WTC11 (cell line): ENCODE data around the gene KIF6. TPM values are rescaled to one million over a fixed set of nuclear protein-coding genes. Genes with fewer than 3 reads are reported as not detected.

Source experiments
- ATAC-seq: fragments of 200-7000 bp; cut with Tn5 transposase; 2 replicates; pipeline ENCODE4 v1.10.0; 2021; ENCODE audit warnings: mild to moderate bottlenecking, moderate library complexity
- CTCF ChIA-PET: fragments of 300-600 bp; sonication (Branson Sonifier 250); formaldehyde crosslinking; loops from one replicate; lab custom pipeline; 2021; ENCODE audit warnings: antibody characterized with exemption; lab: Charles Lee
- POLR2A ChIA-PET: fragments of 350-600 bp; sonication (Branson Sonifier 250); formaldehyde crosslinking; loops from one replicate; lab custom pipeline; 2021; ENCODE audit warnings: antibody characterized with exemption; lab: Charles Lee
- DNase-seq: peaks from one replicate; pipeline ENCODE4 v3.0.0; 2021; ENCODE audit warnings: low spot score
- H3K27ac Mint-ChIP-seq: 2 replicates; pipeline ENCODE4 v1.8.0; 2021; ENCODE audit warnings: mixed read lengths
- H3K27me3 Mint-ChIP-seq: 2 replicates; pipeline ENCODE4 v1.8.0; 2021; ENCODE audit warnings: low read depth, mild to moderate bottlenecking, moderate library complexity, mixed read lengths
- H3K36me3 Mint-ChIP-seq: 2 replicates; pipeline ENCODE4 v1.8.0; 2021; ENCODE audit warnings: mixed read lengths
- H3K4me1 Mint-ChIP-seq: 2 replicates; pipeline ENCODE4 v1.8.0; 2022; ENCODE audit warnings: mixed read lengths
- H3K4me3 Mint-ChIP-seq: 2 replicates; pipeline ENCODE4 v1.8.0; 2021; ENCODE audit warnings: mild to moderate bottlenecking, moderate library complexity, mixed read lengths
- H3K9me3 Mint-ChIP-seq: 2 replicates; pipeline ENCODE4 v1.8.0; 2021; ENCODE audit warnings: mixed read lengths
- CREM ChIP-seq: sonication (generic); formaldehyde crosslinking; IDR thresholded peaks from 2 replicates; pipeline ENCODE4 v1.8.1; 2022; ENCODE audit warnings: mild to moderate bottlenecking, missing genetic modification reagents, moderate library complexity
- E2F4 ChIP-seq: sonication (generic); formaldehyde crosslinking; IDR thresholded peaks from 2 replicates; pipeline ENCODE4 v1.8.1; 2022; ENCODE audit warnings: low read depth, mild to moderate bottlenecking, moderate library complexity, missing genetic modification reagents, borderline replicate concordance
- ESRRA ChIP-seq: sonication (generic); formaldehyde crosslinking; IDR thresholded peaks from 2 replicates; pipeline ENCODE4 v1.8.1; 2022; ENCODE audit warnings: mild to moderate bottlenecking, missing genetic modification reagents, borderline replicate concordance
- FOXP4 ChIP-seq: sonication (generic); formaldehyde crosslinking; IDR thresholded peaks from 2 replicates; pipeline ENCODE4 v1.8.0; 2022; ENCODE audit warnings: mild to moderate bottlenecking, missing genetic modification reagents
- GRHL2 ChIP-seq: fragments of 250-450 bp; sonication (Bioruptor Pico); IDR thresholded peaks from 2 replicates; pipeline ENCODE4 v1.8.0; 2022; ENCODE audit warnings: mild to moderate bottlenecking, moderate library complexity; ENCODE audit not compliant: insufficient replicate concordance, severe bottlenecking
- IRF2 ChIP-seq: sonication (generic); formaldehyde crosslinking; IDR thresholded peaks from 2 replicates; pipeline ENCODE4 v1.8.0; 2022; ENCODE audit warnings: low read depth, missing genetic modification reagents, borderline replicate concordance
- JUN ChIP-seq: sonication (generic); formaldehyde crosslinking; IDR thresholded peaks from 2 replicates; pipeline ENCODE4 v1.8.0; 2023; ENCODE audit warnings: mild to moderate bottlenecking, missing genetic modification reagents
- NR1H2 ChIP-seq: sonication (generic); formaldehyde crosslinking; IDR thresholded peaks from 2 replicates; pipeline ENCODE4 v1.9.0; 2021; ENCODE audit warnings: mild to moderate bottlenecking, moderate library complexity, missing genetic modification reagents
- PRRX2 ChIP-seq: fragments of 250-450 bp; sonication (Bioruptor Pico); IDR thresholded peaks from 2 replicates; pipeline ENCODE4 v1.8.0; 2021; ENCODE audit warnings: mild to moderate bottlenecking
- SMAD3 ChIP-seq: sonication (generic); formaldehyde crosslinking; IDR thresholded peaks from 2 replicates; pipeline ENCODE4 v1.8.0; 2022; ENCODE audit warnings: missing genetic modification reagents, mild to moderate bottlenecking, borderline replicate concordance
- TCF7 ChIP-seq: sonication (generic); formaldehyde crosslinking; IDR thresholded peaks from 2 replicates; pipeline ENCODE4 v1.8.0; 2022; ENCODE audit warnings: mild to moderate bottlenecking, low read depth, missing genetic modification reagents, moderate library complexity
- TEAD1 ChIP-seq: sonication (generic); formaldehyde crosslinking; IDR thresholded peaks from 2 replicates; pipeline ENCODE4 v1.8.0; 2022; ENCODE audit warnings: mild to moderate bottlenecking, missing genetic modification reagents
- TEAD4 ChIP-seq: sonication (generic); formaldehyde crosslinking; IDR thresholded peaks from 2 replicates; pipeline ENCODE4 v1.8.0; 2022; ENCODE audit warnings: mild to moderate bottlenecking, missing genetic modification reagents
- TP53 ChIP-seq: sonication (generic); formaldehyde crosslinking; IDR thresholded peaks from 2 replicates; pipeline ENCODE4 v1.8.1; 2023; ENCODE audit warnings: mild to moderate bottlenecking, missing genetic modification reagents
- ZBTB43 ChIP-seq: sonication (generic); formaldehyde crosslinking; IDR thresholded peaks from 2 replicates; pipeline ENCODE4 v1.8.1; 2023; ENCODE audit warnings: mild to moderate bottlenecking, missing genetic modification reagents
- ZNF416 ChIP-seq: fragments of 250-450 bp; sonication (Bioruptor Pico); IDR thresholded peaks from 2 replicates; pipeline ENCODE4 v1.9.0; 2021; ENCODE audit warnings: mild to moderate bottlenecking, inconsistent platforms
- ZNF423 ChIP-seq: fragments of 250-450 bp; sonication (Bioruptor Pico); IDR thresholded peaks from 2 replicates; pipeline ENCODE4 v2.1.2; 2022; ENCODE audit warnings: mild to moderate bottlenecking, moderate library complexity
- ZNF425 ChIP-seq: fragments of 250-450 bp; sonication (Bioruptor Pico); conservative IDR thresholded peaks from 2 replicates; pipeline ENCODE4 v1.9.0; 2021; ENCODE audit warnings: mild to moderate bottlenecking
- total RNA-seq: library from RNA; stranded (reverse); gene quantifications from 3 replicates; pipeline ENCODE4 v1.2.3, GENCODE V29; 2021
- TF ChIP-seq, protein P1 (sequence below): fragments of 250-450 bp; sonication (Bioruptor Pico); IDR thresholded peaks from 2 replicates; pipeline ENCODE4 v1.9.0; 2021; ENCODE audit warnings: moderate library complexity, mild to moderate bottlenecking, inconsistent platforms, borderline replicate concordance
- TF ChIP-seq, protein P2 (sequence below): fragments of 250-450 bp; sonication (Bioruptor Pico); IDR thresholded peaks from 2 replicates; pipeline ENCODE4 v2.1.2; 2022; ENCODE audit warnings: mild to moderate bottlenecking, moderate library complexity
- TF ChIP-seq, protein P3 (sequence below): sonication (generic); formaldehyde crosslinking; IDR thresholded peaks from 2 replicates; pipeline ENCODE4 v1.8.0; 2023; ENCODE audit warnings: missing genetic modification reagents

The KIF6 gene
- total RNA-seq, 1 experiment from 2014 or later = 0.57 TPM

GRCh38 chr6:39366931-39367618 is 358.1 kb downstream of the KIF6 start:
- Mint-ChIP-seq H3K27me3 (peaks cover 3% of the 10 kb centered on the region; the same call in 1 of the 2 replicates), H3K9me3 (no peaks in the 10 kb centered on the region), H3K27ac (no peak overlapping the region), H3K36me3 (no peaks in the 10 kb centered on the region), H3K4me3 (no peak overlapping the region), H3K4me1 (peaks cover 28% of the 10 kb centered on the region)
- DNase-seq (no peak), ATAC-seq (no peak)
- ChIA-PET CTCF (interaction anchor here (1.1 kb wide), 1 partner anchor 10 kb away, joined by 3 read pairs; no protein-coding TSS in a partner anchor), POLR2A (no interaction called here)
- no peak for TF ChIP-seq NR1H2 (CRISPR knock-in tag)
- TF ChIP-seq ZBTB43 = no peak
- TF ChIP-seq, protein P1, sequence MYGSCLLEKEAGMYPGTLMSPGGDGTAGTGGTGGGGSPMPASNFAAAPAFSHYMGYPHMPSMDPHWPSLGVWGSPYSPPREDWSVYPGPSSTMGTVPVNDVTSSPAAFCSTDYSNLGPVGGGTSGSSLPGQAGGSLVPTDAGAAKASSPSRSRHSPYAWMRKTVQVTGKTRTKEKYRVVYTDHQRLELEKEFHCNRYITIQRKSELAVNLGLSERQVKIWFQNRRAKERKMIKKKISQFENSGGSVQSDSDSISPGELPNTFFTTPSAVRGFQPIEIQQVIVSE (CRISPR knock-in tag) = no peak
- TF ChIP-seq PRRX2 (CRISPR knock-in tag) = no peak
- TF ChIP-seq ZNF425 = no peak
- TF ChIP-seq, protein P2, sequence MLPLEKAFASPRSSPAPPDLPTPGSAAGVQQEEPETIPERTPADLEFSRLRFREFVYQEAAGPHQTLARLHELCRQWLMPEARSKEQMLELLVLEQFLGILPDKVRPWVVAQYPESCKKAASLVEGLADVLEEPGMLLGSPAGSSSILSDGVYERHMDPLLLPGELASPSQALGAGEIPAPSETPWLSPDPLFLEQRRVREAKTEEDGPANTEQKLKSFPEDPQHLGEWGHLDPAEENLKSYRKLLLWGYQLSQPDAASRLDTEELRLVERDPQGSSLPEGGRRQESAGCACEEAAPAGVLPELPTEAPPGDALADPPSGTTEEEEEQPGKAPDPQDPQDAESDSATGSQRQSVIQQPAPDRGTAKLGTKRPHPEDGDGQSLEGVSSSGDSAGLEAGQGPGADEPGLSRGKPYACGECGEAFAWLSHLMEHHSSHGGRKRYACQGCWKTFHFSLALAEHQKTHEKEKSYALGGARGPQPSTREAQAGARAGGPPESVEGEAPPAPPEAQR = no peak
- TF ChIP-seq JUN = no peak
- TF ChIP-seq TEAD1 (CRISPR knock-in tag) = no peak
- TF ChIP-seq IRF2 (CRISPR knock-in tag) = no peak
- TF ChIP-seq, protein P3, sequence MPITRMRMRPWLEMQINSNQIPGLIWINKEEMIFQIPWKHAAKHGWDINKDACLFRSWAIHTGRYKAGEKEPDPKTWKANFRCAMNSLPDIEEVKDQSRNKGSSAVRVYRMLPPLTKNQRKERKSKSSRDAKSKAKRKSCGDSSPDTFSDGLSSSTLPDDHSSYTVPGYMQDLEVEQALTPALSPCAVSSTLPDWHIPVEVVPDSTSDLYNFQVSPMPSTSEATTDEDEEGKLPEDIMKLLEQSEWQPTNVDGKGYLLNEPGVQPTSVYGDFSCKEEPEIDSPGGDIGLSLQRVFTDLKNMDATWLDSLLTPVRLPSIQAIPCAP (CRISPR knock-in tag) = no peak
- TF ChIP-seq ZNF423 (CRISPR knock-in tag) = no peak
- no peak for TF ChIP-seq ZNF416 (CRISPR knock-in tag)

DNA sequence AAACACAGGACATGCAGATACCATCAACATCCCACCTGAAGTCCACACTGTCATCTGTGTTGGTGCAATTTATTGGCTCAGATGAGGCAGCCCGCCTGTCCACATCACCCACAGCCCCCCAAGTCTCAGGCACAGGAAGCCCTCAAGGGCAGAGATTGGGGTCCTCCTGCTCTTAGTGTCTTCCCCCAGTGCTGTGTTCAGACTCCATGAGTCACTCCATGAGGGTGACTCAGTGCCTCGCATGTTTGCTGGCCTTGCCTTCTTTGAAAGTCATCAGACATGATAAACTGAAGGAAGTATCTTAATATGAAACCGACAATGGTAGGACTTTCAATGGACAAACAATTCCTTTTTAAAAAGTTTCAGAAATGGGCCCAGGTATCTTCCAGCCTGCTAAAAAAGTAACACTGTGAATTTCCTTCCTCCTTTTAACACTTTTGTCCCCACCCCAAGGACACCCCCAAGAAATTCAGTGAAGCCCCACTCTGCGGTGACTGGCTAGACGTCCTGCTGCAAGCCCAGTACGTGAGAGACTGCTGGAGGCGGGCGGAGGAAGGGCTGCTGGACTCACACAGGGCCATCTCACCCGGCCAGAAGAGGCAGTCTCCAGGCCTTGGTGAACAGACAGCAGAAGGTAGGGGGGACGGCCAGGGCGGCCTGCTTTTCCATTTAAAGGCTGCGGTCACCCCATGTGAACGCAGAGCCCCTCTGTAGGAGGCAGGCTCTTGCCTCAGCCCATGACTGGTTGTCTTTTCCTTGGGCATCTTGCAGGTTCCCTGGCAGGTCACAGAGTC is 359.7 kb downstream of the KIF6 start:
- Mint-ChIP-seq H3K27ac (no peak overlapping the region), H3K4me1 (peaks cover 20% of the 10 kb centered on the region), H3K27me3 (peaks cover 12% of the 10 kb centered on the region), H3K4me3 (no peak overlapping the region), H3K9me3 (no peaks in the 10 kb centered on the region), H3K36me3 (no peaks in the 10 kb centered on the region)
- no peak for ATAC-seq
- TF ChIP-seq ESRRA (CRISPR knock-in tag) = no peak
- no peak for DNase-seq
- ChIA-PET CTCF (interaction anchor here (0.9 kb wide), 1 partner anchor 12 kb away, joined by 3 read pairs; no protein-coding TSS in a partner anchor), POLR2A (no interaction called here)

DNA sequence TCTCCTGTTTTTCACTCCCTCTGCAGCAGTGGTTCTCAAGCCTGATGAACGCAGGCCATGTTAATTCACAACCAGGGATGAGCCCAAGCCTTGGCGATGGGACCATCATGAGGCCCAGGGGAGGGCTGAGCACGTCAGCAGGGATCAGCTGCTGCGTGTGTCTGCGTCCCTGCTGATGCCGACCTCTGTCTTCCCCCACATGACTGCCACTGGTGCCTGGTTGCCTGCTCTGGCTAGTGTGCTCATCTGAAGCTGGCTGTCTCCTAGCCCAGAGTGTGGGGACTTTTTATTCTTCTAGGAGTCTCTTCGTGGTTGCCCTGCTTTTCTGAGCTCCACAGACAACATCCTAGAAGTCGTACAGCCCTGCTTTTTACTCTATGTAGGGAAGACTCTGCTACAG is 361.9 kb downstream of the KIF6 start:
- CTCF ChIA-PET = interaction anchor here (0.5 to 2.8 kb wide), 21 partner anchors 8 to 967 kb away, joined by 3 to 25 read pairs (median 5); partner anchors contain the start of gene DAAM2
- TF ChIP-seq TEAD4 (CRISPR knock-in tag) (no peak), CREM (CRISPR knock-in tag) (no peak), ZNF423 (CRISPR knock-in tag) (no peak), TP53 (CRISPR knock-in tag) (no peak), TCF7 (no peak), FOXP4 (CRISPR knock-in tag) (no peak), GRHL2 (no peak), ESRRA (CRISPR knock-in tag) (no peak), SMAD3 (CRISPR knock-in tag) (no peak), E2F4 (CRISPR knock-in tag) (no peak)

More for the DNA sequence above, 361.9 kb downstream of the KIF6 start:
- DNase-seq (no peak), ATAC-seq (no peak)
- H3K4me3 Mint-ChIP-seq = no peak overlapping the region
- H3K27me3 Mint-ChIP-seq = peaks cover 12% of the 10 kb centered on the region
- peaks cover 12% of the 10 kb centered on the region for H3K4me1 Mint-ChIP-seq
- no peaks in the 10 kb centered on the region for H3K9me3 Mint-ChIP-seq
- POLR2A ChIA-PET = no interaction called here
- no peaks in the 10 kb centered on the region for H3K36me3 Mint-ChIP-seq
- H3K27ac Mint-ChIP-seq = no peak overlapping the region
